ENCODE measurements around the gene TBCD. TPM values are rescaled to one million over a fixed set of nuclear protein-coding genes. Genes with fewer than 3 reads are reported as not detected.
A peak's percentile ranks its signal among the peaks of the same experiment; 100 is the strongest.

Gene TBCD
- total and polyA plus RNA-seq, 9 of the 15 experiments (the other 6 are each of a cell fraction or from before 2014, with no cell fraction given), result 8.9 to 98.5 (median 28.0) TPM

- FAIRE-seq (no peak), ATAC-seq (no peak), DNase-seq (ENCODE audit: extremely low read depth in 1 of 4, low spot score in 3 of 4) (no peak)
- Histone ChIP-seq H2AFZ (ENCODE audit: low read depth, low read length) (no peak overlapping the region), H3K36me3 (ENCODE audit: control insufficient read depth, insufficient read depth, low read length) (no peaks in the 10 kb centered on the region), H3K79me2 (ENCODE audit: control insufficient read depth, insufficient read depth, low read length) (peaks cover 17% of the 10 kb centered on the region), H3K27me3 (ENCODE audit: control insufficient read depth in 2 of 2, insufficient read depth in 2 of 2, low read length in 2 of 2) (no peaks in the 10 kb centered on the region; a peak in 1 of 5 replicates), H3K9ac (ENCODE audit: insufficient read depth in 1 of 2, low read depth in 2 of 2, low read length in 2 of 2) (no peak overlapping the region; a peak in 1 of 4 replicates), H3K4me2 (ENCODE audit: insufficient read depth, low read length) (no peak overlapping the region), H3K9me3 (replicated peaks; ENCODE audit: control insufficient read depth, insufficient read depth, low read depth, low read length) (no peaks in the 10 kb centered on the region), H3K9me1 (ENCODE audit: control insufficient read depth, insufficient read depth, low read length) (no peaks in the 10 kb centered on the region), H3K4me1 (replicated peaks in 1 of 2; ENCODE audit: control insufficient read depth in 2 of 2, insufficient read depth in 2 of 2, low read length in 2 of 2) (peaks cover 5 to 53% of the 10 kb centered on the region in 2 experiments; a peak in 4 of 5 replicates), H4K20me1 (replicated peaks; ENCODE audit: control insufficient read depth, insufficient read depth, low read length) (no peaks in the 10 kb centered on the region), H3K27ac (ENCODE audit: extremely low read depth, low read depth, low read length) (no peak overlapping the region), H3K4me3 (no peak overlapping the region)
- BruUV-seq (replicated peaks), result no TSS peak
- TF ChIP-seq E2F6 (IDR thresholded peaks at IDR 0.05; ENCODE audit: borderline replicate concordance in 1 of 2, extremely low read depth in 1 of 2, insufficient read depth in 1 of 2, insufficient read length in 1 of 2, low read depth in 1 of 2, low read length in 1 of 2, poor library complexity in 1 of 2, severe bottlenecking in 1 of 2) (peak in 1 of 2 experiments; percentile 17), GTF2E2 (tag; IDR thresholded peaks at IDR 0.05) (no peak), ZBTB33 (CRISPR knock-in tag; IDR thresholded peaks at IDR 0.05) (peak; percentile 67; the same call in 1 of the 2 replicates), CREM (IDR thresholded peaks at IDR 0.05; ENCODE audit: low read depth) (no peak), CTCF (IDR thresholded peaks at IDR 0.05 in 2 of 3, conservative IDR thresholded peaks at IDR 0.05 in 1 of 3; ENCODE audit: insufficient read depth in 2 of 3, low read depth in 1 of 3, low read length in 3 of 3) (peak in 1 of 3 experiments; percentile 50; a peak in 2 of 6 replicates)
- in situ Hi-C loops (cut with MboI), result no loop called here
- ChIA-PET POLR2A (interaction anchor here (0.5 to 1.0 kb wide), 2 partner anchors 12 to 13 kb away, joined by 4 to 5 read pairs; no protein-coding TSS in a partner anchor), CTCF (ENCODE audit: low intra/inter-chr PET ratio) (no interaction called here)
- intact Hi-C loops (cut with micrococcal nuclease), result no loop called here
- 60% methylated on average over 23 of the region's 35 CpGs for WGBS (ENCODE audit: insufficient coverage, low coverage, missing lambda C conversion rate)
Measured at GRCh38 chr17:82713071-82713723, 38.7 kb upstream of the TBCD start.
